ENCODE data around the gene OR4E1.

- TF ChIP-seq CTCF (IDR thresholded peaks at IDR 0.05; ENCODE audit: low read length) (no peak), EZH2 (optimal IDR thresholded peaks at IDR 0.05; ENCODE audit: low read depth, low read length) (no peak), EZH2phosphoT487 (IDR thresholded peaks at IDR 0.05; ENCODE audit: low read length) (no peak)
Observed at GRCh38 chr14:21652209-21652808, 21.3 kb downstream of the OR4E1 start.
